ENCODE data around the gene MTAP. TPM values are rescaled to one million over a fixed set of nuclear protein-coding genes. Genes with fewer than 3 reads are reported as not detected.

The MTAP gene
- total RNA-seq, 1 experiment from 2014 or later, result 102 TPM

DNA sequence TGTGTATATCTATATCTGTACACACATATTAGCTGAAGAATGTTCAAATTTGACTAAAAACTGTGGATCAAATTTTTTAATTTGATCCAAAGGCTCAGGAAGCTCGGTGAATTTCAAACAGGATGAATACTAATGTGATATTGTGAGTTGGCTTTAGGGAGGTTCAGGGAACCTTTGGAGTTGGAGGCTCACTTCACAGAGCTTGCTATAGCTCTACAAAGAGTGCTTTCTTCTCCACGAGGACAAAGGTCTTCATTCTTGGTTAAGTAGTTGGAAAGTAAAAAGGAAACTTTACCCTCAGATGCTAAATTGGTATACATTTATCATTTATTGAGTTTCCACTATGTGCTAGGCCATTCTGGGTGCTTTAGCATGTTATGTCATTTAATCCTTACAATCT lies 36.3 kb upstream of the MTAP start:
- Histone ChIP-seq H2BK20ac (ENCODE audit: low read depth, low read length, poor library complexity, severe bottlenecking) (no peak overlapping the region), H3K56ac (ENCODE audit: insufficient read length, low read depth, low read length) (no peak overlapping the region), H4K8ac (replicated peaks; ENCODE audit: insufficient read length, low read depth, low read length) (no peak overlapping the region), H3T11ph (ENCODE audit: low read length) (no peak overlapping the region), H3K79me1 (ENCODE audit: insufficient read depth, low read depth, low read length, poor library complexity, severe bottlenecking) (no peaks in the 10 kb centered on the region), H2BK12ac (ENCODE audit: insufficient read length, low read depth, low read length) (no peak overlapping the region), H3K9me3 (ENCODE audit: control insufficient read depth, low read depth, low read length) (no peaks in the 10 kb centered on the region), H3K23ac (ENCODE audit: insufficient read length, low read depth, low read length) (no peak overlapping the region), H3K4me1 (ENCODE audit: insufficient read depth, low read length) (no peaks in the 10 kb centered on the region), H2BK120ac (ENCODE audit: low read depth, low read length, poor library complexity, severe bottlenecking) (no peak overlapping the region), H3K4ac (ENCODE audit: low read depth, low read length) (no peak overlapping the region), H3K4me2 (ENCODE audit: insufficient read depth, insufficient read length, low read length) (no peak overlapping the region), H3K79me2 (ENCODE audit: insufficient read depth, low read length) (no peaks in the 10 kb centered on the region), H3K23me2 (ENCODE audit: insufficient read length, low read depth, low read length, poor library complexity, severe bottlenecking) (no peaks in the 10 kb centered on the region), H4K20me1 (ENCODE audit: control insufficient read depth, insufficient read depth, insufficient read length) (no peaks in the 10 kb centered on the region), H4K5ac (ENCODE audit: insufficient read length, low read depth, low read length) (no peak overlapping the region), H3K27ac (ENCODE audit: insufficient read length, low read depth, low read length) (no peak overlapping the region), H2BK15ac (ENCODE audit: low read depth, low read length) (no peak overlapping the region), H3K9ac (ENCODE audit: extremely low read depth, insufficient read length, low read length) (no peak overlapping the region), H2AFZ (ENCODE audit: low read length) (no peak overlapping the region), H3K27me3 (ENCODE audit: insufficient read depth, low read length) (peaks cover 5% of the 10 kb centered on the region; the same call in 1 of the 2 replicates), H2BK5ac (ENCODE audit: insufficient read length, low read length) (no peak overlapping the region), H3K14ac (ENCODE audit: insufficient read depth, low read length) (no peak overlapping the region), H2AK5ac (ENCODE audit: insufficient read length, low read length) (no peak overlapping the region), H4K91ac (ENCODE audit: insufficient read length, low read depth, low read length) (no peak overlapping the region), H3K18ac (ENCODE audit: insufficient read length, low read depth, low read length) (no peak overlapping the region)
- no peak overlapping the region for H3K27ac Mint-ChIP-seq
- no peaks in the 10 kb centered on the region for H3K36me3 Mint-ChIP-seq (ENCODE audit: insufficient read depth in 1 of 3, low read depth in 3 of 3)
- no peaks in the 10 kb centered on the region for H3K4me1 Mint-ChIP-seq
- no peaks in the 10 kb centered on the region for H3K9me3 Mint-ChIP-seq
- H3K4me3 Mint-ChIP-seq, result no peak overlapping the region
- no peak for DNase-seq
- no CpG with 5 or more reads among the region's 2 CpGs for WGBS (ENCODE audit: extremely low coverage, insufficient read length, low lambda C conversion rate)
- peaks cover 100% of the 10 kb centered on the region for H3K27me3 Mint-ChIP-seq (ENCODE audit: low read depth)
- TF ChIP-seq, protein P1, sequence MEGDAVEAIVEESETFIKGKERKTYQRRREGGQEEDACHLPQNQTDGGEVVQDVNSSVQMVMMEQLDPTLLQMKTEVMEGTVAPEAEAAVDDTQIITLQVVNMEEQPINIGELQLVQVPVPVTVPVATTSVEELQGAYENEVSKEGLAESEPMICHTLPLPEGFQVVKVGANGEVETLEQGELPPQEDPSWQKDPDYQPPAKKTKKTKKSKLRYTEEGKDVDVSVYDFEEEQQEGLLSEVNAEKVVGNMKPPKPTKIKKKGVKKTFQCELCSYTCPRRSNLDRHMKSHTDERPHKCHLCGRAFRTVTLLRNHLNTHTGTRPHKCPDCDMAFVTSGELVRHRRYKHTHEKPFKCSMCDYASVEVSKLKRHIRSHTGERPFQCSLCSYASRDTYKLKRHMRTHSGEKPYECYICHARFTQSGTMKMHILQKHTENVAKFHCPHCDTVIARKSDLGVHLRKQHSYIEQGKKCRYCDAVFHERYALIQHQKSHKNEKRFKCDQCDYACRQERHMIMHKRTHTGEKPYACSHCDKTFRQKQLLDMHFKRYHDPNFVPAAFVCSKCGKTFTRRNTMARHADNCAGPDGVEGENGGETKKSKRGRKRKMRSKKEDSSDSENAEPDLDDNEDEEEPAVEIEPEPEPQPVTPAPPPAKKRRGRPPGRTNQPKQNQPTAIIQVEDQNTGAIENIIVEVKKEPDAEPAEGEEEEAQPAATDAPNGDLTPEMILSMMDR (conservative IDR thresholded peaks at IDR 0.05), result no peak

All from H9 (cell line).